Hepatic stellate cell (primary cell): ENCODE data around the gene MIEF1.
A peak's percentile ranks its signal among the peaks of the same experiment; 100 is the strongest.

Experiments used
- DNase-seq: peaks from one replicate; pipeline ENCODE4 v3.0.0; 2011; ENCODE audit warnings: low spot score

Gene MIEF1

DNA sequence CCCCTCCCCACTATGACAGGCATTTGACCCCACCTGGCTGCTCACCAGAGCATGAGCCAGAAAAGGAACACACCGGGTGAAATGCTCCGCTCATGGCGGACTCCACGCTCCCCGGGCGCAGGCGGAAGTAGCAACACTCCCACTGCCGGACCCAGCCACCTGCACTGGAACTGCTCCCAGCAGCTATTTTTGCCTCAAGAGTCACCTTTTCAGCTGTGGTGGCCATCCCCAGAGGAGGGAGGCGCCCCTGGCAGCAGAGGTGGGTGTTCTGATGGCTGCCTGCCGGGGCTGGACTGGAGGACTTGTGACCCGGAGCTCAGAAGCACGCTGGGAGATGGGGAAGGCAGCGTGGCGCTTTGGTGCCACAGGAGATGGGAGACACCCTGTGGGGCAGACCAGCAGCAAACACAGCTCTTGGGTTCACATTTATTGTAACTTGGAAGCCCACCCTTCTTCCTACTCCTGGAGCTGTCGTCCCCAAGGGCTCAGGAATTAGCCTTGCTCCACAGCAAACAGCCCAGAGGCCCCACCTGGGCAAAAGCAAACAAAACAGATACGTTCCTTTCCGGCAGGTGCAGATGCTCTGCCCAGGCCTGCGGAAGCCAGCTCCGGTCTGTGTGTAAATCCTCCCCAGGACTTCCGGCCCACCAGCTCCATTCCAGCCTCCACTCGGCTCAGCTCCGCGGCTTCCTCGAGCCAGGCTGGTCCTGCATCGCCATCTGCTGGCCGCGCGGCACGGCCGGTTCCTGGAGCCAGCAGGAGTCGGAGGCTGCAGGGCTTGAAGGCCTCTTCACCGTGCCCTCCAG lies 26.8 kb downstream of the MIEF1 start:
- peak; percentile 88 for DNase-seq

DNA sequence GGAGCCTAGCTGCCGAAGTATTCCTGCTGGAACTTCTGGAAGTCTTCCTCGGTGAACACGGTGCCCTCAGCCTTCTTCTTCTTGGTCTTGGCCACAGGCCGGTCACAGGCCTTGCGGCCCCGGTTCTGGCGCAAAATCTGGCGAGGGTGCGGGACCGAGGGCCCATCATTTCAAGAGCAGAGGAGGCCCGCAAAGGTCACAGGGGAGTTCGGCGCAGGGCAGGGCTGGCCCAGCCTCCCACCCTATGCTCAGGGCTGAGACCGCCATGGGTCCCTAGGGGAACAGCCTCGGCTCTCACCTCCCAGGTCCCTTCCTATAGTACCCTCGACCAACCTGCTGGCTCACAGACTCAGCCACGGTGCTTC lies 27.4 kb downstream of the MIEF1 start:
- DNase-seq: no peak

DNA sequence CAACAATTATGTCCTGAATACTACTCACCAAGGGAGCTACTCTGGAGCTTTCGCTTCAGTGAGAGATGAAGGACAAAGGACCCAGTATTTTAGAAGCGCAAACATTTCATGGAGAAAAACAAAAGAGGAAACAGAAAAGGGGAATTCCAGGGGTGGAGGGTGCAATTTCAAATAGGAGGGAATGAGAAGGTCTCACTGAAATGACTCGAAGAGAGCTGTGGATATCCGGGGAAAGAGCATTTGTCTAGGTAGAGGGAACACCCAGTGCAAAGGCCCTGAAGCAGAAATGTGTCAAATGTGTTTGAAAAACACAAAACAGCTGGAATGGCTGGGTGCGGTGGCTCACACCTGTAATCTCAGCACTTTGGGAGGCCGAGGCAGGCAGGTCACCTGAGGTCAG lies 28.0 kb downstream of the MIEF1 start:
- no peak for DNase-seq

DNA sequence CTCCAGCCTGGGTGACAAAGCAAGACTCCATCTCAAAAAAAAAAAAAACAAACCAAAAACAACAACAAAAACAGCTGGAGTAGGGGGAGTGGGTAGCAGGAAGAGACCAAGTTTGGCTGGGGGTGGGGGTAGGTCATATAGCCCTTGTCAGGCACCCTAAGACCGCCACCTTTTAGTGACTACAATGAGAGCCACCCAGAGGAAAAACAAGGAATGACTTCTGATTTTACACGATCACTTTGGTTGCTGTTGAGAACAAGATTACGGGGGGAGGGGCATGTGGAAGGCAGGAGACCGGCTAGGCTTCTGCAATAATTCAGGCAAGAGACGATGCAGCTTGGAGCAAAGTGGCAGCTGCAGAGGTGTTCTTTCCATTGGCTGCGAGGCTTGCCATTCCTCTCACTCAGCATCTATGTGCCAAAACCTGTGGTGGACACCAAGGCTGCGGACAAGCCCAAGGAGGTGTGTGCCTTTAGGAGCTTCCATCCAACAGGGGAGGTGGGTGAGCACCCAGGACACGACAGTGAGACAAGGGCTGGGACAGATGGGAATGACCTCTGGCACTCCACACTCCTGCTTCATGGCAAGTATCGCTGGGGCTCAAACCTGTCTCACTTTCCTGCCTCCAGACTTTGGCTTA lies 28.7 kb downstream of the MIEF1 start:
- DNase-seq: peak; percentile 71

DNA sequence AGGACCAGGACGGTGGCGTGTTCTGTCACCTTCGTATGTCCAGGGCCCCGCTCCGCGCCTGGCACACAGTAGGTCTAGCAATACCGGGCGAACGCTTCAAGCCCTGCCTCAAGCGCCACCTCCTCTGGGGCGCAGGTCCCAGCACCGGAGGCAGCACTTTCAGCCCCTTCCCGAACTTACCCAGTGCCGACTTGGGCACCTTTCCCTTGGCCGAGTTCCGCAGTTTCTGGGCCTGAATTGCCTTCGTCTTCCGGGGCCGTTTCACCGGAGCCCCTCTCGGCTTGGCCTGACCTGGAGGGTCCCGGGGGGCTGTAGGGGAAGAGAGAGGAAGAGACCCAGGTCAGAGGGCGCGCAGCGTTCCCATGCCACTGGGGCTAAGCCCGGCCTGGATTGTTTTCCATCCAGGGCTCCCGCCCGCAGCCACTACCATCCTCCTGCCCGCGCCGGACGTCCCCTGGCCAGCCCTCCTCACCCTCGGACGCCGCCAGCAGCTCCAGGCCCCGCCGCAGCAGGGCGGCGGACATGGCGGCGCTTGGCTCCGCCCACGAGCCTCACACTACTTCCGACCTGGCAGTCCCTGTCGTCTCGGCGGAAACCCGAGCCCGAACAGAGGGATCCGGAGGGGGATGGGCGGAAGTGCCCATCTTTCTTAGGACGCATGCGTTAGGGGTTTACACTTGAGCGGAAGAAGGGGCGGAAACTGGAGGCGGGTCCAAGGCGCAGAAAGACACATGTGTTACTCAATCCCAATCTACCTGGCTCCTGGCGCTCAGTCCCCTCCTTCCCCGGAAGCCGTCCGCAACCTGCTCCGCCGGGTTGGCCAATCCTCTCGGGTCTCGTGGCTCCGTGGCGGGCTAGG lies 30.4 kb downstream of the MIEF1 start, which contains the start of gene RPS19BP1:
Gene RPS19BP1, minus strand, starts transcription at position 534 of the 859 bp plus-strand sequence. Its CDS starts 10 bp downstream, at position 524.
- DNase-seq: peak; percentile 98

DNA sequence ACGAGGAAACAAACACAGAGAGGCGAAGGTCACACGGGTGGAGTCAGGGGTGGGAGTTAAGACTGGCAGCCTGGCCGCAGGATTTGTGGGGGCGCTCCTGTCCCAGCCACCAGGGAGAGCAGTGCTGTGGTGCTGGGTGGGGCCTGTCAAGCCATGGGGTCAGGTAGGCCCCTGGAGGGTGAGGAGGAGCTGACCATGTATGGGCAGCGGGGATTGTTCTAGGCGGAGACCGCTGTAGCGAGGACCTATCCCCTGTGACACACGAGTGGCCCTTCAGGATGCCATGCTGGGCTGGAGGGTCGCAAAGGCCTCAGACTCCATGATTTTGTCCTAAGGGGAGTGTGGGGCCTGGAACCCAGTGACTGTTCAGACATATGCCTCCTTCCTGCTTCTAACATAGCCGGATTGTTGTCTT lies 32.0 kb downstream of the MIEF1 start:
- no peak for DNase-seq

DNA sequence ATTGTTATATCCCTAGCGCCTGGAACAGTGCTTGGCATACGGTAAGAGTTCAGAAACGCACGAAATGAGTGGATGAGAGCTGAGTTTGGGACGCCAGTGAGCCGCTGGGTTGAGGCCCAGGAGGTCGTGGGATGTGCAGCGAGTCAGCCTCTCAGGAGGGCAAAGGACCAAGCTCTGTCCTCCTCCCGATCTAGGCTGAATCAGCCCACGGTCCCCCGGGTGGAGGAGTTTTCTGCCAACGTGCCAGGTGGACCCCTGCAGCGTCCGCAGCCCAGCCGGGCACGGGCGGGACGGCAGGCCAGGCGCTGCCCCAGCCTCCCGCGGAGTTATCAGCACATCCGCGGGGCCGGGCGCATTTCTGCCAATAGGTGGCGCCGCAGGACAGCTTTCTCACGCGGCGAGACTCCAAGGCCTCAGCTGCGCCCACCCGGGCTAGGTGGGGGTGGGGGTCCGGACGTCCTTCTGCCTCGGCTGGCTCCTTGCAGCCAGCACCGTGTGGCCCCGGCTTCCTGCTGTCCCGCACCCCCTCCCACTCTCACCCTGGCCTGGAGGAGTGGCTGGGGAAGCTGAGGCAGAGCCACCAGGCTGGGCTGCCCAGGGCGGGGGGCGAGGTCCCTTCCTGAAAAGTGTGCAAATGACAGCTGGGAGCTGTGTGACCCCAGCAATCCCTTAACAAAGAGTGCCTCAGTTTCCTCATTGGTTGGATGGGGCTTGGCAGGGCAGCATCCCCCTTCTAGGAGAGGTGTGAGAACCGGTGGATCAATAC lies 32.7 kb downstream of the MIEF1 start:
- DNase-seq: peak; percentile 82

DNA sequence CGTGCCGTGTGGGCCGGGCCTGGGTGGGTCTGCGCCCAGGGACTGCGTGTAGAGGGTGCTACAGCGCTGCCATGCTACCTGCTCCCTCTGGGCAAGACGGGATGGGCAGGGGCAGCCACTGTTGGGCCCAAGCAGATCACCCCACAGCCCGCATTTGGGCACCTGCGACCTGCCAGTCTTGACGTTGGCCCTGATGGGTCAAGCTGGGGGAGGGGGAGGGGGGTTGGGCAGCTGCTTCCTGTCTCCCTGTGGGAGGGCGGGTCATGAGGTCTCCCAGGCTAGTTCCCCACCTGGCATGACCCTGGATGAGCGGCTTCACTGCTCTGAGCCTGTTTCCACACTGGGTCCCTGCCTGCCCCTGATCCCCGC lies 33.3 kb downstream of the MIEF1 start:
- DNase-seq: no peak

DNA sequence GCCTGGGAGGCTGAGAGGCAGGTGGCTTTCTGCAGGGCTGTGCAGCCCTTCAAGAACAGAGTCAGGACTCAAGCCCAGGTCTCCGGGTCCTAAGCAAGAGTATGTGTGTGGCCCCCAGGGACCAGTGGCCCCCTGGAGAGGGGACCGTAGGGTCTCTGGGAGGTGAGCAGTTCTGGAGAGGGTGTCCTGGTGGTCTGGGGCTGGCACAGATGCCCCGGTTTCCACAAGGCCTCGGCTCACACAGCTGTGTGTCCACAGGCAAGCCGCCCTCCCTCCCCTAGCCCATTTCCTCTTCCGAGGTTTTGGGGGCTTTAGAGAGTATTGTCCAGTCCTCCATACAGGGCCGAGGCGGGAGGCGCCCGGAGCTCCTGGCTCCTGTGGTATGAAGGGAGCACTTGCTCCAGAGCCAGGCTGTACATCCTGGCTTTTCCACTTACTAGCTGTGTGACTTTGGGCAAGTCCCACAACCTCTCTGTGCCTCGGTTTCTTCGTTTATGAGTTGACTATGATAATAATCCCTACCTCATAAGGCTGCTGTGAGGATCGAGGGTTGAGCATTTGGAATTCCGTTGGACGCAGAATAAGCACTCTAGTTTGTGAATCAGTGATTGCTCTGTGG lies 33.9 kb downstream of the MIEF1 start:
- no peak for DNase-seq

DNA sequence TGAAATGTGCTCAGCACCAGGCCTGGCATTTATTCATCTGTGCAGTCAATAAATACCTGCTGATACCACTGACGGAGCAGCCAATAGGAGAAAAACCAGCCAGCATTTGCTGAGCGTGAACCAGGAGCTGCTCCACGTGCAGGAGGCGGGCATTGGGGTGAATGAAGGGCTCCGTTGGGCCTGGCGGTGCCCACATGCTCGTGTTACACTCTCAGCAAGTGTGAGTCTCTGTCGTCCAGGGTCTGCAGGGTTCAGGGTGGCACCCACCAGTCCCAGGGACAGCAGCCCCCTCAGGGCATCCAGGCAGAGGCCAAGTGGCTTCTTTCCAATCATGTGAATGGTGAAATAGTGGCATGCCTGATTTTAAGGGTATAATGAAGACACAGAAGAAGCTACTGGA lies 34.6 kb downstream of the MIEF1 start:
- no peak for DNase-seq

DNA sequence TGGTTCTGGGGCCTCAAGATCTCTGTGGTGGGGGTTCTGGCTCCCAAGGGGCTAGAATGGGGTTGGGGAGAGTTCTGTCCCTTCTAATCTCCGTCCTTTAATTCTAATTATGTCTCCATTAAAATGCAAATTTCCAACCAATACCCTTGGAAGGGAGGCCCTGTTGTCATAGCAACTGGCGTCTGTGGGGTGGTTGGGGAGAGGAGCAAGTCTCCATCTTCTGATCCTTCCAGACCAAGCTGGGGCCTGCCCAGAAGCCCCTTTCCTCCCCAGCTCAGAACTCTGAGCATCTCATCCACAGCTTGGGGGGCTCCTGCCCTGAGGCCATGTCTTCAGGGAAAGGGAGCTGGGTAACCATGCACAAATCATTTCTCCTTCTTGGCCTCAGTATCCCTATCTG lies 35.9 kb downstream of the MIEF1 start:
- no peak for DNase-seq

DNA sequence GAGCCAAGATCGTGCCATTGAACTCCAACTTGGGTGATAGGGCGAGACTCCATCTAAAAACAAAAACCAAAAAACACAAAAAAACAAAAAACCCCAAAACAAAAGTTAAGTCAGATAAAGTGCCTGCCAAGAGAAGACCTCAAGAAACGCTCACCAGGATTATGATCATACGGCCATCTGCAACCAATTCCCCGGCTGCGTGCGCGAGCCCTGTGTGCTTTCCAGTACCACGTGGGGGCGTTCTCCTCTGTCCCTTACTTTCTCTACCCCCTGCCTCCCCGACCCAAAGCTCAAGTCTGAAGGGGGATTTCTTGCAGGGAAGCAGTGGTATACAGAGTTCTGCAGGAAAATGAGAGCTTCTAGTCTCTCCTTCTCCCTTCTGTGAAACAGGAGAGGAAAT lies 41.0 kb downstream of the MIEF1 start:
- no peak for DNase-seq

DNA sequence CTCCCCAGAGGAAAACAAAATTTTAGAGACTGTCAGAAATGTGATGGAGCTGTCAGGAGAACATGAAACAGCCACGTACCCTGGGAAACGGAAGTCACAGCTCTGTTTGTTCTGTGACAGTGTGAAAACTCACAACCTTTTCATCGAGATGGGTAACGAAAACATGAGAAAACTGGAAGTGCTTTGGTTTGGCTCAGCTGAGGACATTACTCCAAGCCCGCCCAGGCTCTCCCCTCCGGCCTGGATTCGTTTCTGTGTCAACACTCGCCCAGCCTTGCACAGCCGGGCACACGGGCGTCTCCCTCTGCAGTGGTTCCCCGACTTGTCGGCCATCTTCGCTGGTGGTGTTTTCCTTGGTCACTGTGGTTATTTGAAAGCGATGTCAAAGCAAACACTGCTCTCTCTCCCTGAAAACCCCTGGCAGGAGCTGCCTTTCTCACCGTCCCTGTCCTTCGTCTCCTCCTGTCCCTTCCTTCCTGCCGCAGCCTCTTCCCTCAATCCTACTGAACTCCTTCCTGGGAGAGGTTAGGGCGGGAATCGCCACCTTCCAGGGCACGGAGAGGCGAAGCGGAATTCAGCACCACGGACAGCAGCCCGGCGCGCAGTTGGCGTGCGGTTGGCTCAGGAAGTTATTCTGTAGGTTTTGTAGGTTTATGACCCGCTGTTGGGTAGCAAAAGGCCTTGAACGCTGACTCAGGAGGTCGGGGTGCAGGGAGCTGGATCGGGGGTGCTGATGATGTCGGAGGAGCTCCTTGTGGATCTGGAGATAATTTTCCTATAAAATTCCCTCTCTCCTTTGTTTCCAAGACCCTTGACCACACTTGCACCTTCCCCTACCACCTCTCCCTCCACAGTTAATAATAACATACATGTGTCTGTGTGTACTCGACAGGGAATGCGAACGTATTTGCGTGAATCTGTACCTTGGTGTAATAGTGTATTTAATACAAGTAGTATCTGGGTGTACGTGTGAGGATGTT lies 43.6 kb downstream of the MIEF1 start:
- DNase-seq: no peak

DNA sequence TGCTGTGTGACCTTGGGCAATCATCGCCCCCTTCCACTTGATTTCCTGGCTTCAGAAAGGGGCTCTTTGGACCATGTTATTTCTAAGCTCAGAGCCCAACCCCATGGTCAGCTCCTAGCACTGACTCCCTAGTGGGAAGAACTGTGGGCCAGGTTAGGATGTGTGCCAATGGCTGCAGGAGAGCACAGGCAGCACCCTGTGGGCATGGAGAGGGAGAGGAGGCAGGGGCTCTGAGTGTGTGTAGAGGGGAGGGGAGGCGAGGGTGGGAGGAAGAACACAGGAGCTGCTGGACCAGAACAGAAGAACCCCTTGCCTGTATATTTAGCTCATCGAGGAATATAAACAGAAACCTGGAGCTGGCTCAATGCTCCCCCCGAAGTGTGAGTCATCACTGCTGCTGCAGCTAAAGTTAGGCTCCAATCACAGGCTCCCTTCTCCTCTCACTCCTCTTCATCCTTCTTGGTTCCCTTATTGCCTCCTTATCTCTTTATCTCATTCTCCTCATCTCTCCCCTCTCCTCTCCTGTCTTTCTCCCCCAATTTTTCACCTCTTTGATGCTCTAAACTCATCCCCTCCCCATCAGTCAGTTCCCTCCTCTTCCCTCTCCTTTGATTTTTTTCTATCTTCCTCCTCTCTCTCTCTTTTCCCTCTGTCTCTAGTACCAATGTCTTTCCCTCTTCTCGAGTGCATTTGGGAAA lies 44.9 kb downstream of the MIEF1 start:
- DNase-seq: peak; percentile 70

DNA sequence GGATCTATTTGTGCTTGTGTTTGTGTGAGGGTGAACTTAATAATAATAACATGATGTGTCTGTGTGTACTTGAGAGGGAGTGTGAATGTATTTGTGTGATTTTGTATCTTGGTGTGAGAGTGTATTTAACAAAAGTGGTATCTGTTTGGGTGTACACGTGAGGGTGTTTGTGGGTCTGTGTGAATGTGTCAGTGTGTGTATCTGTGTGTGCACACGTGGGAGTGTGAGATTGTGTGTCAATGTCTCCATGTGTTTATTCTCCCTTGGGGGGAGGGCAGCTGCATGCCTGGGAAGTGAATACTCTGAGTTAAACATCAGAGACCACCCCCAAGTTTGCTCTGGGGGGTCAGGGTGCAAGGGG lies 45.5 kb downstream of the MIEF1 start:
- DNase-seq: no peak

DNA sequence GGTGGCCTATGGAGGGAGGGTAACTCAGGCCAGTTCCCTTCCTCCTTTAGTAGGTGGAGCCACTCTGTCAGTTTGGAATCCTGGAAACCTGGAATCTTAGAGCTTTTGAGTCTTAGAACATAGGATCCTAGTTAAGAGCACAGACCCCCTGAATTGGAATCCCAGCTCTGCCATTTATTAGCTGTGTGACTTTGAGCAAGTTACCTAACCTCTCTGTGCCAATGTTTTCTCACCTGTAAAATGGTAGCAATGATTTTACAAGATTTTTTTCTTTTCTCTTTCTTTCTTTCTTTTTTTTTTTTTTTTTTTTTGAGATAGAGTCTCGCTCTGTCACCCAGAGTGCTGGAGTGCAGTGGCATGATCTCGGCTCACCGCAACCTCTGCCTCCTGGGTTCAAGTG lies 51.3 kb downstream of the MIEF1 start:
- no peak for DNase-seq

DNA sequence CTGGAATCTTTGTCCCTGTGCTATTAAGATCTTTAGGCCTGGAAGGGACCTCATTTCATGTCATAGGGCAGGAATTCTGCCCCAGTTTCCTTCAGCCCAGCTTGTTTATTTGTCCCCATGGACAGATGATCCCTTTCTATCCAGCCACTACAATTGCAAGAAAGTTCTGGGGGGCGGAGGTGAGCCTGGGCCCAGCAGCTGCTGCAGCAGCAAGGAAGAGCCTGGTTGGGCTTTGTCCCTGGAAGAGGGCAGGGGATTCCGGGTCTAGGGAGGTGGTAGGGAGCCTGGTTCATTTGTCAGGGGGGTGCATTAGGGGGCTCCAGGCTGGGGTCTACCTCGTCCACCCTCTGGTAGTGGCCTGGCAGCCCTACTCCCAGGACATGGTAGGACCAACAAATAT lies 52.1 kb downstream of the MIEF1 start:
- no peak for DNase-seq

DNA sequence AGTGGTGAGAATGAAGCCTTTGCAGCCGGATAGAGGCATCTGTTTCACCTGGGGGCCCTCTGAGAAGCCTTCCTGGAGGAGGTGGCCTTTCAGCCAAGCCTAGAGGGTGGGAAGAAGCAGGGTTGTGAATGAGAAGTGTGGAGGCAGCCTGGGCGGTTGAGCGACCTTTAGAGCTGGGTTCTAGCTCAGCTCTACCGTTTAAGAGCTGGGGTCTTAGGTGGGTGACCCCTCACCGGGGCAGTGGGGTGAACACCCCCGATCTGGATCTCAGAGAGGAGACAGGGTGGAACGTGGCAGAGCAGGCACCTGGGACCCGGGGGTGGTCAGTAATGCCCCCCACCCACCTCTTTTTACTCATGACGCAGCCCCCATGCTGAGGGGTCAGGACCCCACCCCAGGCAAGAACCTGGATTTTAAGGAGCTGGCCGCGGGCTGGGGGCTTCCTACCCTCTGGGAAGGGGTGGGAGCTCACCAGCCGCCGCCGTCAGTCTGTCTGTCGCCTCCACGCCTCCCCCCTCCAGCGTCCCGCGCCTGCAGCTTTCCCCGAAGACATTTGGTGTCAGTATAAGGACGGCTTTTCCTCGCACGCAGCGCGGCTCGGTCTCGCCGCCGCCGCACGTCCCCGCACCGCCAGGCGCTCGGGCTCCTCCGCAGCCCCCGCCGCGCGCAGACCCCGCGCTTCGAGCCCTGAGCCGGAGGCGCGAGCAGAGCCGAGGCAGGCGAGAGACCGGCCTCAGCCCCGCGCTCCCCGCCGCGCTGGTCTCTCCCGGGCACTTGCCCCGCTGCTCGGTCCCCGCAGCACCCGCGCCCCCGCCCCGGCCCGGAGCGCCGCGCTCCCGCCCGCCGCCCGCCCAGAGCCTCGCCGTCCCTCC lies 55.1 kb downstream of the MIEF1 start:
- DNase-seq: no peak

DNA sequence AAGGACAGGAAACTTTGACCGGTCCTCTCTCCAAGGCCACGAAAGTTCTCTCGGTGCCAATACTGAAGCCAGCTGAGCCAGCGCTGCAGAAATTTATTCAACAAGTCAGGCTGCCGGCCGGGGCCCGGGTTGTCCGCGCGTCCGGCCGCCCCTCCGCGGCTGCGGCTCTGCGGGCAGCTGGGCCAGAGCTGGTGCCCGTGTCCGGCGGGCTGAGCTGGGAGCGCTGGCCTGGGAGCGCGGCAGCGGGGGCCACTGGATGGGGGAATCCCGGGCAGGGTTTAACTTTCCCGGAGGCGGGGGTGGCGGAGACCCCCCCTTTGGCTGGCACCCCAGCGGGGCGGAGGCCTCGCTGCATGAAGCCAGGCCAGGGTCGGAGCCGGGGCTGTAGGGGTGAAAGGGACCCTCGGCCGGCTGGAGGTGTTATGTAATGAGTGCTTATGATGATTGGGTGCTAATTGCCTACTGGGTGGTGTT lies 56.2 kb downstream of the MIEF1 start:
- DNase-seq: no peak
